Skin epidermis (tissue), 12 donors: ENCODE measurements around the gene GARIN1A.
"Not testable (repeated sequence)": the region's sequence is repeated elsewhere in the genome, so short reads cannot be mapped to it uniquely, and the experiment has no call there.

Experiments
- H3K27ac ChIP-seq, 21 experiments: fragments of 200-600 bp; sonication (generic) in 11 of 21; one replicate each; pipeline ENCODE4 v1.5.0; 2020; ENCODE audit warnings: mild to moderate bottlenecking in 3 of 21, inconsistent platforms in 2 of 21, moderate library complexity in 2 of 21
- H3K4me3 ChIP-seq, 7 experiments: fragments of 200-600 bp; sonication (generic) in 2 of 7; one replicate each; pipeline ENCODE4 v1.5.0; 2020; ENCODE audit warnings: inconsistent platforms in 2 of 7, mild to moderate bottlenecking in 2 of 7, moderate library complexity in 1 of 7

The GARIN1A gene

GRCh38 chr7:128671992-128672391 is at the start of gene GARIN1A:
GARIN1A (plus strand) TSS chr7:128672292; CDS start chr7:128672398, 106 bp downstream.
- no peak within 1 kb of the TSS for H3K4me3 ChIP-seq
- H3K27ac ChIP-seq, result no peak within 1 kb of the TSS

GRCh38 chr7:128627124-128627523 is 45.0 kb upstream of the GARIN1A start:
- H3K4me3 ChIP-seq, H3K27ac ChIP-seq: not testable (repeated sequence)

- not testable (repeated sequence) for H3K4me3 ChIP-seq
Observed at GRCh38 chr7:128633915-128634314, 38.2 kb upstream of the GARIN1A start.

GRCh38 chr7:128645206-128645605 is 26.9 kb upstream of the GARIN1A start:
- H3K4me3 ChIP-seq, H3K27ac ChIP-seq: not testable (repeated sequence)

More at GRCh38 chr7:128633915-128634314, 38.2 kb upstream of the GARIN1A start:
- not testable (repeated sequence) for H3K27ac ChIP-seq

- not testable (repeated sequence) for H3K27ac ChIP-seq, H3K4me3 ChIP-seq
Observed at GRCh38 chr7:128645844-128646243, 26.2 kb upstream of the GARIN1A start.

- not testable (repeated sequence) for H3K27ac ChIP-seq
Observed at GRCh38 chr7:128646877-128647276, 25.2 kb upstream of the GARIN1A start.

GRCh38 chr7:128651096-128651495 is 21.0 kb upstream of the GARIN1A start:
- H3K4me3 ChIP-seq, H3K27ac ChIP-seq: not testable (repeated sequence)

More at GRCh38 chr7:128646877-128647276, 25.2 kb upstream of the GARIN1A start:
- H3K4me3 ChIP-seq, result not testable (repeated sequence)

GRCh38 chr7:128652606-128653005 is 19.5 kb upstream of the GARIN1A start:
- not testable (repeated sequence) for H3K4me3 ChIP-seq, H3K27ac ChIP-seq

- not testable (repeated sequence) for H3K27ac ChIP-seq, H3K4me3 ChIP-seq
Observed at GRCh38 chr7:128653197-128653596, 18.9 kb upstream of the GARIN1A start.

GRCh38 chr7:128654080-128654479 is 18.0 kb upstream of the GARIN1A start:
- not testable (repeated sequence) for H3K27ac ChIP-seq, H3K4me3 ChIP-seq

- not testable (repeated sequence) for H3K4me3 ChIP-seq, H3K27ac ChIP-seq
Observed at GRCh38 chr7:128654501-128654900, 17.6 kb upstream of the GARIN1A start.

GRCh38 chr7:128658428-128658827 is 13.7 kb upstream of the GARIN1A start:
- not testable (repeated sequence) for H3K4me3 ChIP-seq, H3K27ac ChIP-seq

- Histone ChIP-seq H3K4me3 (no peak overlapping the region), H3K27ac (no peak overlapping the region)
Observed at GRCh38 chr7:128660596-128660995, 11.5 kb upstream of the GARIN1A start.

- Histone ChIP-seq H3K27ac (no peak overlapping the region), H3K4me3 (no peak overlapping the region)
Observed at GRCh38 chr7:128661446-128661845, 10.6 kb upstream of the GARIN1A start.

- H3K4me3 ChIP-seq, result no peak overlapping the region
- H3K27ac ChIP-seq, result no peak overlapping the region
Observed at GRCh38 chr7:128662091-128662490, 10.0 kb upstream of the GARIN1A start.

GRCh38 chr7:128663223-128663622 is 8.9 kb upstream of the GARIN1A start:
- not testable (repeated sequence) for H3K4me3 ChIP-seq, H3K27ac ChIP-seq

GRCh38 chr7:128665057-128665456 is 7.0 kb upstream of the GARIN1A start:
- Histone ChIP-seq H3K4me3 (no peak overlapping the region), H3K27ac (no peak overlapping the region)

GRCh38 chr7:128666200-128666599 is 5.9 kb upstream of the GARIN1A start:
- Histone ChIP-seq H3K27ac (no peak overlapping the region), H3K4me3 (no peak overlapping the region)

- no peak overlapping the region for H3K4me3 ChIP-seq
- no peak overlapping the region for H3K27ac ChIP-seq
Observed at GRCh38 chr7:128672927-128673517, 930 bp downstream of the GARIN1A start.

GRCh38 chr7:128673571-128673970 is 1.5 kb downstream of the GARIN1A start:
- Histone ChIP-seq H3K4me3 (no peak overlapping the region), H3K27ac (no peak overlapping the region)

- H3K27ac ChIP-seq, result no peak overlapping the region
Observed at GRCh38 chr7:128676665-128677064, 4.6 kb downstream of the GARIN1A start.

GRCh38 chr7:128679920-128680319 is 7.8 kb downstream of the GARIN1A start:
- Histone ChIP-seq H3K27ac (no peak overlapping the region), H3K4me3 (no peak overlapping the region)

More at GRCh38 chr7:128676665-128677064, 4.6 kb downstream of the GARIN1A start:
- H3K4me3 ChIP-seq, result no peak overlapping the region
